ENCODE data around the gene ANKRD11.

The ANKRD11 gene

GRCh38 chr16:89473791-89474414 lies 16.5 kb downstream of the ANKRD11 start:
- Histone ChIP-seq H4K91ac (ENCODE audit: low read depth, low read length, poor library complexity) (no peak overlapping the region), H2BK120ac (ENCODE audit: low read depth, low read length) (no peak overlapping the region), H2BK12ac (ENCODE audit: low read length) (no peak overlapping the region), H3K36me3 (replicated peaks in 1 of 2; ENCODE audit: control insufficient read depth in 2 of 2, insufficient read depth in 2 of 2, low read length in 2 of 2) (peaks cover 2 to 21% of the 10 kb centered on the region in 2 donors), H2AK5ac (ENCODE audit: low read depth, low read length) (no peak overlapping the region), H3K9ac (ENCODE audit: low read depth, low read length, poor library complexity) (no peak overlapping the region), H3K9me3 (replicated peaks in 1 of 2; ENCODE audit: control insufficient read depth in 2 of 2, insufficient read depth in 1 of 2, low read depth in 1 of 2, low read length in 2 of 2) (peaks cover 0 to 4% of the 10 kb centered on the region in 2 donors), H3K27ac (replicated peaks; ENCODE audit: low read length) (no peak overlapping the region), H3K79me1 (ENCODE audit: low read depth, low read length) (peaks cover 14% of the 10 kb centered on the region), H3K4me3 (ENCODE audit: low read length in 2 of 2) (no peak overlapping the region), H4K8ac (ENCODE audit: low read depth, low read length) (no peak overlapping the region), H2AFZ (ENCODE audit: low read length) (no peak overlapping the region), H3K23ac (ENCODE audit: low read depth, low read length, poor library complexity) (no peak overlapping the region), H3K14ac (ENCODE audit: low read length) (no peak overlapping the region), H3K27me3 (ENCODE audit: control insufficient read depth in 3 of 3, insufficient read depth in 3 of 3, low read depth in 1 of 3, low read length in 3 of 3) (no peaks in the 10 kb centered on the region), H3K4ac (ENCODE audit: low read length) (no peak overlapping the region), H3K18ac (ENCODE audit: low read length) (no peak overlapping the region), H3K4me1 (ENCODE audit: control insufficient read depth in 2 of 2, insufficient read depth in 1 of 2, low read depth in 1 of 2, low read length in 2 of 2) (peaks cover 2 to 10% of the 10 kb centered on the region in 2 donors), H2BK15ac (ENCODE audit: low read length) (no peak overlapping the region), H3K4me2 (ENCODE audit: insufficient read depth, low read length, poor library complexity, severe bottlenecking) (no peak overlapping the region), H2BK5ac (ENCODE audit: low read length) (no peak overlapping the region)
- no CpG with 5 or more reads among the region's 9 CpGs for WGBS, 2 donors (ENCODE audit: extremely low coverage in 2 of 2, insufficient read length in 2 of 2, insufficient replicate concordance in 1 of 2)
- DNase-seq (ENCODE audit: low spot score): no peak

GRCh38 chr16:89473136-89473712 lies 17.1 kb downstream of the ANKRD11 start:
- H2BK15ac ChIP-seq (ENCODE audit: low read length): no peak overlapping the region
- H3K23ac ChIP-seq (ENCODE audit: low read depth, low read length, poor library complexity): no peak overlapping the region
- H3K79me1 ChIP-seq (ENCODE audit: low read depth, low read length): peaks cover 12% of the 10 kb centered on the region
- H2BK120ac ChIP-seq (ENCODE audit: low read depth, low read length): no peak overlapping the region
- no peak overlapping the region for H3K27ac ChIP-seq (replicated peaks; ENCODE audit: low read length)
- DNase-seq (ENCODE audit: low spot score): no peak
- no peak overlapping the region for H3K4ac ChIP-seq (ENCODE audit: low read length)
- no peaks in the 10 kb centered on the region for H3K27me3 ChIP-seq (ENCODE audit: control insufficient read depth in 3 of 3, insufficient read depth in 3 of 3, low read depth in 1 of 3, low read length in 3 of 3)
- no peak overlapping the region for H2BK5ac ChIP-seq (ENCODE audit: low read length)
- no peak overlapping the region for H3K4me3 ChIP-seq (ENCODE audit: low read length in 2 of 2)
- H3K4me1 ChIP-seq (ENCODE audit: control insufficient read depth in 2 of 2, insufficient read depth in 1 of 2, low read depth in 1 of 2, low read length in 2 of 2): peaks cover 0 to 9% of the 10 kb centered on the region in 2 donors
- no peak overlapping the region for H2AFZ ChIP-seq (ENCODE audit: low read length)
- no peak overlapping the region for H3K18ac ChIP-seq (ENCODE audit: low read length)
- no CpG with 5 or more reads among the region's 7 CpGs for WGBS, 2 donors (ENCODE audit: extremely low coverage in 2 of 2, insufficient read length in 2 of 2, insufficient replicate concordance in 1 of 2)
- no peak overlapping the region for H2BK12ac ChIP-seq (ENCODE audit: low read length)
- H3K9ac ChIP-seq (ENCODE audit: low read depth, low read length, poor library complexity): peak overlapping the region; percentile 30
- H3K9me3 ChIP-seq (replicated peaks in 1 of 2; ENCODE audit: control insufficient read depth in 2 of 2, insufficient read depth in 1 of 2, low read depth in 1 of 2, low read length in 2 of 2): peaks cover 0 to 4% of the 10 kb centered on the region in 2 donors
- H4K91ac ChIP-seq (ENCODE audit: low read depth, low read length, poor library complexity): no peak overlapping the region
- H3K4me2 ChIP-seq (ENCODE audit: insufficient read depth, low read length, poor library complexity, severe bottlenecking): no peak overlapping the region
- no peak overlapping the region for H3K14ac ChIP-seq (ENCODE audit: low read length)
- no peak overlapping the region for H2AK5ac ChIP-seq (ENCODE audit: low read depth, low read length)
- no peak overlapping the region for H4K8ac ChIP-seq (ENCODE audit: low read depth, low read length)
- peaks cover 2 to 28% of the 10 kb centered on the region in 2 donors for H3K36me3 ChIP-seq (replicated peaks in 1 of 2; ENCODE audit: control insufficient read depth in 2 of 2, insufficient read depth in 2 of 2, low read length in 2 of 2)

GRCh38 chr16:89472711-89473075 lies 17.7 kb downstream of the ANKRD11 start:
- no peak overlapping the region for H3K4me2 ChIP-seq (ENCODE audit: insufficient read depth, low read length, poor library complexity, severe bottlenecking)
- no peak overlapping the region for H4K91ac ChIP-seq (ENCODE audit: low read depth, low read length, poor library complexity)
- peaks cover 12% of the 10 kb centered on the region for H3K79me1 ChIP-seq (ENCODE audit: low read depth, low read length)
- WGBS, 2 donors (ENCODE audit: extremely low coverage in 2 of 2, insufficient read length in 2 of 2, insufficient replicate concordance in 1 of 2): no CpG with 5 or more reads among the region's 2 CpGs
- no peak overlapping the region for H2AK5ac ChIP-seq (ENCODE audit: low read depth, low read length)
- no peak overlapping the region for H2AFZ ChIP-seq (ENCODE audit: low read length)
- H2BK12ac ChIP-seq (ENCODE audit: low read length): no peak overlapping the region
- no peak overlapping the region for H3K14ac ChIP-seq (ENCODE audit: low read length)
- no peak overlapping the region for H3K27ac ChIP-seq (replicated peaks; ENCODE audit: low read length)
- peaks cover 0 to 9% of the 10 kb centered on the region in 2 donors for H3K4me1 ChIP-seq (ENCODE audit: control insufficient read depth in 2 of 2, insufficient read depth in 1 of 2, low read depth in 1 of 2, low read length in 2 of 2)
- H2BK15ac ChIP-seq (ENCODE audit: low read length): no peak overlapping the region
- DNase-seq (ENCODE audit: low spot score): no peak
- no peak overlapping the region for H3K4ac ChIP-seq (ENCODE audit: low read length)
- no peak overlapping the region for H3K23ac ChIP-seq (ENCODE audit: low read depth, low read length, poor library complexity)
- H3K27me3 ChIP-seq (ENCODE audit: control insufficient read depth in 3 of 3, insufficient read depth in 3 of 3, low read depth in 1 of 3, low read length in 3 of 3): no peaks in the 10 kb centered on the region
- peaks cover 0 to 4% of the 10 kb centered on the region in 2 donors for H3K9me3 ChIP-seq (replicated peaks in 1 of 2; ENCODE audit: control insufficient read depth in 2 of 2, insufficient read depth in 1 of 2, low read depth in 1 of 2, low read length in 2 of 2)
- no peak overlapping the region for H2BK5ac ChIP-seq (ENCODE audit: low read length)
- H3K9ac ChIP-seq (ENCODE audit: low read depth, low read length, poor library complexity): peak overlapping the region; percentile 30
- peaks cover 3 to 33% of the 10 kb centered on the region in 2 donors for H3K36me3 ChIP-seq (replicated peaks in 1 of 2; ENCODE audit: control insufficient read depth in 2 of 2, insufficient read depth in 2 of 2, low read length in 2 of 2)
- no peak overlapping the region for H3K4me3 ChIP-seq (ENCODE audit: low read length in 2 of 2)
- no peak overlapping the region for H2BK120ac ChIP-seq (ENCODE audit: low read depth, low read length)
- H3K18ac ChIP-seq (ENCODE audit: low read length): no peak overlapping the region
- no peak overlapping the region for H4K8ac ChIP-seq (ENCODE audit: low read depth, low read length)

GRCh38 chr16:89467382-89467781 lies 23.0 kb downstream of the ANKRD11 start:
- Histone ChIP-seq H2BK120ac (ENCODE audit: low read depth, low read length) (no peak overlapping the region), H3K4ac (ENCODE audit: low read length) (no peak overlapping the region), H3K27ac (replicated peaks; ENCODE audit: low read length) (no peak overlapping the region), H3K4me1 (ENCODE audit: control insufficient read depth in 2 of 2, insufficient read depth in 1 of 2, low read depth in 1 of 2, low read length in 2 of 2) (peaks cover 8 to 18% of the 10 kb centered on the region in 2 donors), H3K9me3 (replicated peaks in 1 of 2; ENCODE audit: control insufficient read depth in 2 of 2, insufficient read depth in 1 of 2, low read depth in 1 of 2, low read length in 2 of 2) (peaks cover 0 to 10% of the 10 kb centered on the region in 2 donors), H3K4me2 (ENCODE audit: insufficient read depth, low read length, poor library complexity, severe bottlenecking) (no peak overlapping the region), H3K79me1 (ENCODE audit: low read depth, low read length) (peaks cover 2% of the 10 kb centered on the region), H3K18ac (ENCODE audit: low read length) (no peak overlapping the region), H2BK15ac (ENCODE audit: low read length) (no peak overlapping the region), H3K23ac (ENCODE audit: low read depth, low read length, poor library complexity) (no peak overlapping the region), H3K4me3 (ENCODE audit: low read length in 2 of 2) (no peak overlapping the region), H2BK12ac (ENCODE audit: low read length) (no peak overlapping the region), H4K91ac (ENCODE audit: low read depth, low read length, poor library complexity) (no peak overlapping the region), H2BK5ac (ENCODE audit: low read length) (no peak overlapping the region), H4K8ac (ENCODE audit: low read depth, low read length) (no peak overlapping the region), H2AFZ (ENCODE audit: low read length) (no peak overlapping the region), H3K9ac (ENCODE audit: low read depth, low read length, poor library complexity) (no peak overlapping the region), H3K27me3 (ENCODE audit: control insufficient read depth in 3 of 3, insufficient read depth in 3 of 3, low read depth in 1 of 3, low read length in 3 of 3) (no peaks in the 10 kb centered on the region), H2AK5ac (ENCODE audit: low read depth, low read length) (no peak overlapping the region), H3K36me3 (replicated peaks in 1 of 2; ENCODE audit: control insufficient read depth in 2 of 2, insufficient read depth in 2 of 2, low read length in 2 of 2) (peaks cover 6 to 29% of the 10 kb centered on the region in 2 donors), H3K14ac (ENCODE audit: low read length) (no peak overlapping the region)
- no peak for DNase-seq (ENCODE audit: low spot score)
- WGBS, 2 donors (ENCODE audit: extremely low coverage in 2 of 2, insufficient read length in 2 of 2, insufficient replicate concordance in 1 of 2): no CpG with 5 or more reads among the region's 7 CpGs
